Endothelial cell (in vitro differentiated cells): ENCODE data around the gene SLC7A7. TPM values are rescaled to one million over a fixed set of nuclear protein-coding genes. Genes with fewer than 3 reads are reported as not detected.

Experiments used
- DNase-seq: peaks from one replicate; pipeline ENCODE4 v3.0.0; 2021; ENCODE audit warnings: low spot score
- H3K27ac Mint-ChIP-seq: one replicate; pipeline ENCODE4 v1.8.0; 2021; ENCODE audit warnings: mixed read lengths, inconsistent platforms; ENCODE audit not compliant: unreplicated experiment
- H3K27me3 Mint-ChIP-seq: one replicate; pipeline ENCODE4 v1.8.0; 2021; ENCODE audit warnings: mild to moderate bottlenecking, moderate library complexity, mixed read lengths, inconsistent platforms; ENCODE audit not compliant: unreplicated experiment
- H3K36me3 Mint-ChIP-seq: one replicate; pipeline ENCODE4 v1.8.0; 2021; ENCODE audit warnings: mild to moderate bottlenecking, low read depth, mixed read lengths, inconsistent platforms; ENCODE audit not compliant: unreplicated experiment
- H3K4me1 Mint-ChIP-seq: one replicate; pipeline ENCODE4 v1.8.0; 2021; ENCODE audit warnings: mild to moderate bottlenecking, mixed read lengths, inconsistent platforms; ENCODE audit not compliant: unreplicated experiment
- H3K4me3 Mint-ChIP-seq: one replicate; pipeline ENCODE4 v1.8.0; 2021; ENCODE audit warnings: mild to moderate bottlenecking, mixed read lengths, inconsistent platforms; ENCODE audit not compliant: unreplicated experiment
- H3K9me3 Mint-ChIP-seq: one replicate; pipeline ENCODE4 v1.8.0; 2021; ENCODE audit warnings: mixed read lengths, inconsistent platforms; ENCODE audit not compliant: unreplicated experiment
- total RNA-seq: library from RNA; stranded (reverse); fragmentation: NEBNext Ultra II Directional; extraction: Animal tissue kit (Norgen Biotek cat#: 25700); gene quantifications from one replicate; pipeline ENCODE4 v1.2.1, GENCODE V29; 2021; ENCODE audit not compliant: unreplicated experiment
- TF ChIP-seq, protein P1 (sequence below): fragments of 200-600 bp; sonication (generic); IDR thresholded peaks from one replicate; pipeline ENCODE4 v1.5.0; 2021; ENCODE audit warnings: antibody characterized with exemption; ENCODE audit not compliant: unreplicated experiment

The SLC7A7 gene
- total RNA-seq, 1 donor from 2014 or later = 15.0 TPM

DNA sequence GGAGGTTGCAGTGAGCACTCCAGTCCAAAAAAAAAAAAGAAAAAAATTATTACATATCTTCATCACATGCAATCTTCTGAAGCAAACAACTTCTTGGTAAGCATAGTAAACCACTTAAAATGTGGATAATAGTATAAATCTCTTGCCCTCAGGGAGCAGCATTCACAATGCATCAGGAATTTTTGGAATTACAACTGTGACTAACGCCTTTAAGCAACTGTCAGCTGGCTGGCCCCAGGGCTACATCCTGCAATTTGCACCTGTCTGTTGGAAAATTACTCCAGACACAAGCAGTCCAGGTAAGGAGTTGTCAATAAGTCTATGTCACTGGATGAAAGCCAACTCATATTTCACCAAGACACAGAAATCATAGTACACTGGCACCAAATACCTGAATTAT lies 5.5 kb upstream of the SLC7A7 start:
- Mint-ChIP-seq H3K4me1 (peaks cover 40% of the 10 kb centered on the region), H3K27ac (no peak overlapping the region), H3K4me3 (no peak overlapping the region), H3K36me3 (no peaks in the 10 kb centered on the region), H3K9me3 (no peaks in the 10 kb centered on the region), H3K27me3 (peaks cover 17% of the 10 kb centered on the region)
- TF ChIP-seq, protein P1, sequence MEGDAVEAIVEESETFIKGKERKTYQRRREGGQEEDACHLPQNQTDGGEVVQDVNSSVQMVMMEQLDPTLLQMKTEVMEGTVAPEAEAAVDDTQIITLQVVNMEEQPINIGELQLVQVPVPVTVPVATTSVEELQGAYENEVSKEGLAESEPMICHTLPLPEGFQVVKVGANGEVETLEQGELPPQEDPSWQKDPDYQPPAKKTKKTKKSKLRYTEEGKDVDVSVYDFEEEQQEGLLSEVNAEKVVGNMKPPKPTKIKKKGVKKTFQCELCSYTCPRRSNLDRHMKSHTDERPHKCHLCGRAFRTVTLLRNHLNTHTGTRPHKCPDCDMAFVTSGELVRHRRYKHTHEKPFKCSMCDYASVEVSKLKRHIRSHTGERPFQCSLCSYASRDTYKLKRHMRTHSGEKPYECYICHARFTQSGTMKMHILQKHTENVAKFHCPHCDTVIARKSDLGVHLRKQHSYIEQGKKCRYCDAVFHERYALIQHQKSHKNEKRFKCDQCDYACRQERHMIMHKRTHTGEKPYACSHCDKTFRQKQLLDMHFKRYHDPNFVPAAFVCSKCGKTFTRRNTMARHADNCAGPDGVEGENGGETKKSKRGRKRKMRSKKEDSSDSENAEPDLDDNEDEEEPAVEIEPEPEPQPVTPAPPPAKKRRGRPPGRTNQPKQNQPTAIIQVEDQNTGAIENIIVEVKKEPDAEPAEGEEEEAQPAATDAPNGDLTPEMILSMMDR = no peak
- no peak for DNase-seq

DNA sequence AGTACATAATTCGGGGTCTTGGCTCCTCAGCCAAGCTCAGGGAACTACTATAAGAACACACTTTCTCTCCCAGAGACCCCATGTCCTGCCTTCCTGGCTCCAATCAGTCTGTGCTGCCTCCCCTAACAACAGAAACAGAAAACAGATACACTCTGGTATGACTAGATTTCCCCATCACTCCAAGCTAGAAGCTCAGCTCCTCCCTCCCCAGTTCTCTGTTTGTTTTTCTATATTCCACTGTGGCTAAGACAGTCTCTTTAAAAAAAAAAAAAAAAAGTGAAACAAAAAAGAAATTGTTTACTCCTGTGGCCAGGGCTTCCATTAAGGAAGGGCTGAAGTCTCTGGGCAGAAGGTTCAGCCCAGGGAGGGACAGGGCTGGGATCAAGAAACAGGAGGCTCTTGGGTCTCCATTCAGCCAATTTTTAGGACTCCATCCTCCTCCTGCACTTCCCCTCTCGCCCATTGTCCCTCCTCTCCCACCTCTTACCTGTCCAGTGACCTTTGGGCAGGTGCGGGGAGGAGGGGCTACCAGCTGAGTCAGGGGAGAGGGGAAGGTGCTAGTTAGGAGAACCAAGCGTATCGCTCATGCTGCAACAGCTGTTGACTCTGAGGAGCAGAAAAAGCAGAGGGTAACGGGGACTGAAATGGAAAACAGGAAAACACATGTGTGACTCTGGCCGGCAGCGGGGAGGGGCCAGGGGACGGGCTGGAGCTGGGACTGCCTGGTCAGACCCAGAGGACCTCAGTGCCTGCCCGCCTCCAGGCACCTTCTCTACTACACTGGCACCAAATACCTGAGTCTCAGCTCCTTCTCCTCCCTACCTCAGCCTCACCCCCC lies 4.1 kb upstream of the SLC7A7 start:
- peak overlapping the region; percentile 16 for H3K4me3 Mint-ChIP-seq
- peak; percentile 51 for DNase-seq
- peaks cover 16% of the 10 kb centered on the region for H3K27me3 Mint-ChIP-seq
- H3K36me3 Mint-ChIP-seq = peaks cover 3% of the 10 kb centered on the region
- TF ChIP-seq, protein P1 = no peak
- peak overlapping the region; percentile 90 for H3K27ac Mint-ChIP-seq
- H3K9me3 Mint-ChIP-seq = no peaks in the 10 kb centered on the region
- peaks cover 50% of the 10 kb centered on the region for H3K4me1 Mint-ChIP-seq

DNA sequence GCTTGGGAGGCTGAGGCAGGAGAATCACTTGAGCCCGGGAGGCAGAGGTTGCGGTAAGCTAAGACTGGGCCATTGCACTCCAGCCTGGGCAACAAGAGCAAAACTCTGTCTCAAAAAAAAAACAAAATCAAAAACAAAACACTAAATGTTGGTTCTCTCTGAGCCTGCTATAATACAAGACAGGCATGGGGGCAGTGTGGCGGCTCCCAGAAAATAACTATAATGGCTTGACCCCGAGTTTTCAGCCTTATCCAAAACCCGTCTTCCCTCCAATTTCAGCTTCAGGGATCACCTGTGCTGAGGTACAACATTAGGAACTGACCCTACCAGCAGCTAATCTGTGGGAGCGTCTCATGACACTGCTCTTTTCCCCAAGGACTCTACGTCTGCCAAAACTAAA lies 862 bp downstream of the SLC7A7 start:
- TF ChIP-seq, protein P1 = no peak
- Mint-ChIP-seq H3K27ac (no peak overlapping the region), H3K4me3 (no peak overlapping the region), H3K9me3 (no peaks in the 10 kb centered on the region), H3K4me1 (peaks cover 28% of the 10 kb centered on the region), H3K27me3 (peaks cover 3% of the 10 kb centered on the region), H3K36me3 (peaks cover 3% of the 10 kb centered on the region)
- DNase-seq = no peak

DNA sequence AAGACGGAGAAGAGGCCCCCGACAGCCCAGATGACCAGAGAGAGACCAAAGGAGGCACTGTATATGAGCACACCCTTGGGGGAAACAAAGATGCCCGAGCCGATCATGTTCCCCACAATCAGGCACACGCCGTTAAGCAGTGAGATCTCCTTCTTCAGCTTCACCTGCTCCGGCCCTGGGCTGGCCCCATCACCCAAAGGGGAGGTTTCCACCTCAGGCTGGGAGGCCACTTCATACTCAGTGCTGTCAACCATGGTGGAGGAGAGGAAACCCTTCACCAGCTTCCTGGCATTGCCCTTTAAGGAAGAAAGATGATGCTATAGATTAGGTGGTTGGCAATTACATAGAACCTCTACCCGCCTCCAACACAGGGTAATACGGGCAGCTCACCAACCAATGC lies 2.1 kb downstream of the SLC7A7 start:
- Mint-ChIP-seq H3K4me1 (peaks cover 21% of the 10 kb centered on the region), H3K9me3 (no peaks in the 10 kb centered on the region), H3K27me3 (peaks cover 3% of the 10 kb centered on the region), H3K4me3 (no peak overlapping the region), H3K27ac (no peak overlapping the region), H3K36me3 (peaks cover 3% of the 10 kb centered on the region)
- no peak for DNase-seq
- TF ChIP-seq, protein P1 = no peak

DNA sequence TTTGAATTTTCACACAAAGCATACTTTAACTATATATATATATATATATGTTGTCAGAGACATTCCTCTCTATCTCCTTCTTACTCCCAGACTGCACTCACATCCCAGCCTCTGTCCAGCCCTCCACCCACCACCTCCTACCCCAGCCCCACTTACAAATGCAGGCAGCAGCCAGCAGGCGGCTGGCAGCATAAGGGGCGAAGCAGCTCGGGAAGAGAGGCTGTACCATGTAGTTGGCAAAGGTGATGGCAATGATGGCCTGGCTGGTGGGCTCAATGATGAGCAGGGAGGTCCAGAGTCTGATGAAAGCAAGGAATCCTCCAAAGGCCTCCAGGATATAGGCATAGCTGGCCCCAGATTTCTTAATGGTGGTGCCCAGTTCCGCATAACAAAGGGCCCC lies 2.5 kb downstream of the SLC7A7 start:
- no peak overlapping the region for H3K27ac Mint-ChIP-seq
- H3K27me3 Mint-ChIP-seq = no peaks in the 10 kb centered on the region
- peaks cover 18% of the 10 kb centered on the region for H3K4me1 Mint-ChIP-seq
- H3K36me3 Mint-ChIP-seq = peaks cover 3% of the 10 kb centered on the region
- DNase-seq = no peak
- no peak overlapping the region for H3K4me3 Mint-ChIP-seq
- no peaks in the 10 kb centered on the region for H3K9me3 Mint-ChIP-seq
- TF ChIP-seq, protein P1 = no peak
